Measurements from ENCODE around the gene IL4. TPM values are rescaled to one million over a fixed set of nuclear protein-coding genes. Genes with fewer than 3 reads are reported as not detected.

Gene IL4
- total and polyA plus RNA-seq, 9 of the 15 experiments (the other 6 are each of a cell fraction or from before 2014, with no cell fraction given): 0.22 to 0.62 TPM; not detected in 7

DNA sequence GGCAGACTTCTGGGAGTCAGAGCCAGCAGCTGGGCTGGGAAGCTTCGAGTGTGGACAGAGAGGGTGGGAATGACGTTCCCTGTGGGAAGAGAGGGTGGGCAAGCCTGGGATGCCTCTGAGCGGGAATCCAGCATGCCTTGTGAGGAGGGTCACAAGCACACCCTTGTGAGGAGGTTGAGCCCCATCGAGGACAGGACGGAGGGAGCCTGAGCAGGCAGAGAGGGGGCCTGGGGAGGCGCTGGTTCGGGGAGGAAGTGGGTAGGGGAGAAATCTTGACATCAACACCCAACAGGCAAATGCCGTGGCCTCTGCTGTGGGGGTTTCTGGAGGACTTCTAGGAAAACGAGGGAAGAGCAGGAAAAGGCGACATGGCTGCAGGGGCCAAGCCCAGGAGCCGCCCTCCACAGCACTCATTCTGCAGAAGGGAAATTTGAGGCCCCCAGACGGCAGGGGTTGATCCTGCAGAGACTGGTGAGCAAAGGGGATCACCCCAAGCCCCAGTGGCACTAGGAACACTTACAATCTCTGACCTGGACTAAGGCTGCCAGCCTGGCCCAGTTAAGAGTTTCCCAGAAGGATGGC lies 16.9 kb upstream of the IL4 start:
- no TSS peak for BruUV-seq (replicated peaks)
- Histone ChIP-seq H4K20me1 (replicated peaks; ENCODE audit: control insufficient read depth, insufficient read depth, low read length) (no peaks in the 10 kb centered on the region), H3K27ac (ENCODE audit: extremely low read depth, low read depth, low read length) (no peak overlapping the region), H3K79me2 (ENCODE audit: control insufficient read depth, insufficient read depth, low read length) (no peaks in the 10 kb centered on the region), H2AFZ (ENCODE audit: low read depth, low read length) (no peak overlapping the region), H3K4me1 (replicated peaks in 1 of 2; ENCODE audit: control insufficient read depth in 2 of 2, insufficient read depth in 2 of 2, low read length in 2 of 2) (peaks cover 26 to 38% of the 10 kb centered on the region in 2 experiments), H3K27me3 (ENCODE audit: control insufficient read depth in 2 of 2, insufficient read depth in 2 of 2, low read length in 2 of 2) (no peaks in the 10 kb centered on the region), H3K9ac (ENCODE audit: insufficient read depth in 1 of 2, low read depth in 2 of 2, low read length in 2 of 2) (no peak overlapping the region), H3K9me1 (ENCODE audit: control insufficient read depth, insufficient read depth, low read length) (no peaks in the 10 kb centered on the region), H3K36me3 (ENCODE audit: control insufficient read depth, insufficient read depth, low read length) (no peaks in the 10 kb centered on the region), H3K4me3 (no peak overlapping the region), H3K9me3 (replicated peaks; ENCODE audit: control insufficient read depth, insufficient read depth, low read depth, low read length) (no peaks in the 10 kb centered on the region), H3K4me2 (ENCODE audit: insufficient read depth, low read length) (no peak overlapping the region)
- no peak for DNase-seq (ENCODE audit: extremely low read depth in 1 of 4, low spot score in 3 of 4)
- intact Hi-C loops (cut with micrococcal nuclease): no loop called here
- POLR2A ChIA-PET: interaction anchor here (0.6 kb wide), 1 partner anchor 46 kb away, joined by 3 read pairs; no protein-coding TSS in a partner anchor
- TF ChIP-seq, protein P1, sequence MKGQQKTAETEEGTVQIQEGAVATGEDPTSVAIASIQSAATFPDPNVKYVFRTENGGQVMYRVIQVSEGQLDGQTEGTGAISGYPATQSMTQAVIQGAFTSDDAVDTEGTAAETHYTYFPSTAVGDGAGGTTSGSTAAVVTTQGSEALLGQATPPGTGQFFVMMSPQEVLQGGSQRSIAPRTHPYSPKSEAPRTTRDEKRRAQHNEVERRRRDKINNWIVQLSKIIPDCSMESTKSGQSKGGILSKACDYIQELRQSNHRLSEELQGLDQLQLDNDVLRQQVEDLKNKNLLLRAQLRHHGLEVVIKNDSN (CRISPR knock-in tag; IDR thresholded peaks at IDR 0.05): no peak
- no peak for TF ChIP-seq PPARD (CRISPR knock-in tag; IDR thresholded peaks at IDR 0.05)
- TF ChIP-seq, protein P2, sequence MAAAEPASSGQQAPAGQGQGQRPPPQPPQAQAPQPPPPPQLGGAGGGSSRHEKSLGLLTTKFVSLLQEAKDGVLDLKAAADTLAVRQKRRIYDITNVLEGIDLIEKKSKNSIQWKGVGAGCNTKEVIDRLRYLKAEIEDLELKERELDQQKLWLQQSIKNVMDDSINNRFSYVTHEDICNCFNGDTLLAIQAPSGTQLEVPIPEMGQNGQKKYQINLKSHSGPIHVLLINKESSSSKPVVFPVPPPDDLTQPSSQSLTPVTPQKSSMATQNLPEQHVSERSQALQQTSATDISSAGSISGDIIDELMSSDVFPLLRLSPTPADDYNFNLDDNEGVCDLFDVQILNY (CRISPR knock-in tag; IDR thresholded peaks at IDR 0.05): no peak
- TF ChIP-seq ZNF778 (CRISPR knock-in tag; IDR thresholded peaks at IDR 0.05): no peak
- TF ChIP-seq, protein P3, sequence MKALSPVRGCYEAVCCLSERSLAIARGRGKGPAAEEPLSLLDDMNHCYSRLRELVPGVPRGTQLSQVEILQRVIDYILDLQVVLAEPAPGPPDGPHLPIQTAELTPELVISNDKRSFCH (CRISPR knock-in tag; IDR thresholded peaks at IDR 0.05): no peak
- TF ChIP-seq, protein P3 (tag; IDR thresholded peaks at IDR 0.05): no peak
- TF ChIP-seq NFATC3 (IDR thresholded peaks at IDR 0.05): no peak
- TF ChIP-seq SMAD1 (IDR thresholded peaks at IDR 0.05; ENCODE audit: low read depth, low read length, partially characterized antibody): no peak
- no peak for TF ChIP-seq MEF2A (IDR thresholded peaks at IDR 0.05; ENCODE audit: control insufficient read depth, low read depth, low read length)
- no peak for TF ChIP-seq ZNF507 (tag; conservative IDR thresholded peaks at IDR 0.05)
- TF ChIP-seq, protein P4, sequence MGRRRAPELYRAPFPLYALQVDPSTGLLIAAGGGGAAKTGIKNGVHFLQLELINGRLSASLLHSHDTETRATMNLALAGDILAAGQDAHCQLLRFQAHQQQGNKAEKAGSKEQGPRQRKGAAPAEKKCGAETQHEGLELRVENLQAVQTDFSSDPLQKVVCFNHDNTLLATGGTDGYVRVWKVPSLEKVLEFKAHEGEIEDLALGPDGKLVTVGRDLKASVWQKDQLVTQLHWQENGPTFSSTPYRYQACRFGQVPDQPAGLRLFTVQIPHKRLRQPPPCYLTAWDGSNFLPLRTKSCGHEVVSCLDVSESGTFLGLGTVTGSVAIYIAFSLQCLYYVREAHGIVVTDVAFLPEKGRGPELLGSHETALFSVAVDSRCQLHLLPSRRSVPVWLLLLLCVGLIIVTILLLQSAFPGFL (CRISPR knock-in tag; IDR thresholded peaks at IDR 0.05): no peak
- TF ChIP-seq, protein P5, sequence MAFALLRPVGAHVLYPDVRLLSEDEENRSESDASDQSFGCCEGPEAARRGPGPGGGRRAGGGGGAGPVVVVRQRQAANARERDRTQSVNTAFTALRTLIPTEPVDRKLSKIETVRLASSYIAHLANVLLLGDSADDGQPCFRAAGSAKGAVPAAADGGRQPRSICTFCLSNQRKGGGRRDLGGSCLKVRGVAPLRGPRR (CRISPR knock-in tag; IDR thresholded peaks at IDR 0.05): no peak
- TF ChIP-seq RFX7 (CRISPR knock-in tag; IDR thresholded peaks at IDR 0.05): no peak
- ATAC-seq: no peak
- in situ Hi-C loops (cut with MboI): no loop called here
- CTCF ChIA-PET (ENCODE audit: low intra/inter-chr PET ratio): interaction anchor here (0.5 kb wide), 1 partner anchor 235 kb away, joined by 3 read pairs; no protein-coding TSS in a partner anchor
- no peak for FAIRE-seq
- WGBS (ENCODE audit: insufficient coverage, low coverage, missing lambda C conversion rate): 81% methylated on average over 8 of the region's 12 CpGs

Data from K562 (cell line).